ENCODE results near the gene NECTIN2.

NECTIN2 gene

DNA sequence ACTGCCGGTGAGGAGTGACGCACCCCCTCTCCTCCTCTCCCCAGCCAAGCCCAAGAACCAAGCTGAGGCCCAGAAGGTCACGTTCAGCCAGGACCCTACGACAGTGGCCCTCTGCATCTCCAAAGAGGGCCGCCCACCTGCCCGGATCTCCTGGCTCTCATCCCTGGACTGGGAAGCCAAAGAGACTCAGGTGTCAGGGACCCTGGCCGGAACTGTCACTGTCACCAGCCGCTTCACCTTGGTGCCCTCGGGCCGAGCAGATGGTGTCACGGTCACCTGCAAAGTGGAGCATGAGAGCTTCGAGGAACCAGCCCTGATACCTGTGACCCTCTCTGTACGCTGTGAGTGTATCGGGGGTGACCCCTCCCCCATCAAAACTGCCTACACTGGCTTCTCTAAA is 25.7 kb downstream of the NECTIN2 start:
- Histone ChIP-seq H3K79me2 (ENCODE audit: low read length) (no peaks in the 10 kb centered on the region), H3K9ac (ENCODE audit: low read length) (no peak overlapping the region), H3K36me3 (replicated peaks; ENCODE audit: low read depth, low read length) (no peaks in the 10 kb centered on the region), H3K9me3 (ENCODE audit: insufficient read depth, low read length) (no peaks in the 10 kb centered on the region), H3K27me3 (ENCODE audit: low read depth, low read length) (peaks cover 4% of the 10 kb centered on the region; the same call in 1 of the 2 replicates), H4K20me1 (ENCODE audit: insufficient read depth, low read length) (no peaks in the 10 kb centered on the region), H3K27ac (ENCODE audit: low read length) (no peak overlapping the region), H2AFZ (ENCODE audit: low read depth, low read length) (no peak overlapping the region), H3K4me2 (ENCODE audit: low read length) (no peak overlapping the region), H3K4me3 (ENCODE audit: low read length) (no peak overlapping the region), H3K4me1 (ENCODE audit: low read length) (no peaks in the 10 kb centered on the region)
- TF ChIP-seq EZH2phosphoT487 (IDR thresholded peaks at IDR 0.05; ENCODE audit: low read depth), result no peak
- TF ChIP-seq CTCF (IDR thresholded peaks at IDR 0.05; ENCODE audit: low read depth, low read length), result no peak

GRCh38 chr19:44872661-44873060 is 26.6 kb downstream of the NECTIN2 start:
- H3K27ac ChIP-seq (ENCODE audit: low read length), result no peak overlapping the region
- H3K27me3 ChIP-seq (ENCODE audit: low read depth, low read length), result peaks cover 4% of the 10 kb centered on the region; the same call in 1 of the 2 replicates
- no peak overlapping the region for H3K9ac ChIP-seq (ENCODE audit: low read length)
- no peak overlapping the region for H3K4me2 ChIP-seq (ENCODE audit: low read length)
- H3K4me3 ChIP-seq (ENCODE audit: low read length), result no peak overlapping the region
- TF ChIP-seq EZH2phosphoT487 (IDR thresholded peaks at IDR 0.05; ENCODE audit: low read depth) (no peak), CTCF (IDR thresholded peaks at IDR 0.05; ENCODE audit: low read depth, low read length) (no peak)
- H3K9me3 ChIP-seq (ENCODE audit: insufficient read depth, low read length), result no peaks in the 10 kb centered on the region
- H3K79me2 ChIP-seq (ENCODE audit: low read length), result no peaks in the 10 kb centered on the region
- H3K36me3 ChIP-seq (replicated peaks; ENCODE audit: low read depth, low read length), result no peaks in the 10 kb centered on the region
- H4K20me1 ChIP-seq (ENCODE audit: insufficient read depth, low read length), result no peaks in the 10 kb centered on the region
- no peak overlapping the region for H2AFZ ChIP-seq (ENCODE audit: low read depth, low read length)
- H3K4me1 ChIP-seq (ENCODE audit: low read length), result no peaks in the 10 kb centered on the region

GRCh38 chr19:44874317-44874716 is 28.2 kb downstream of the NECTIN2 start:
- Histone ChIP-seq H3K9ac (ENCODE audit: low read length) (no peak overlapping the region), H3K4me1 (ENCODE audit: low read length) (no peaks in the 10 kb centered on the region), H3K4me3 (ENCODE audit: low read length) (no peak overlapping the region), H3K27me3 (ENCODE audit: low read depth, low read length) (peaks cover 9% of the 10 kb centered on the region; the same call in 1 of the 2 replicates), H3K4me2 (ENCODE audit: low read length) (no peak overlapping the region), H3K27ac (ENCODE audit: low read length) (no peak overlapping the region), H3K79me2 (ENCODE audit: low read length) (no peaks in the 10 kb centered on the region), H3K9me3 (ENCODE audit: insufficient read depth, low read length) (no peaks in the 10 kb centered on the region), H2AFZ (ENCODE audit: low read depth, low read length) (no peak overlapping the region), H3K36me3 (replicated peaks; ENCODE audit: low read depth, low read length) (no peaks in the 10 kb centered on the region), H4K20me1 (ENCODE audit: insufficient read depth, low read length) (no peaks in the 10 kb centered on the region)
- TF ChIP-seq EZH2phosphoT487 (IDR thresholded peaks at IDR 0.05; ENCODE audit: low read depth) (no peak), CTCF (IDR thresholded peaks at IDR 0.05; ENCODE audit: low read depth, low read length) (no peak)

DNA sequence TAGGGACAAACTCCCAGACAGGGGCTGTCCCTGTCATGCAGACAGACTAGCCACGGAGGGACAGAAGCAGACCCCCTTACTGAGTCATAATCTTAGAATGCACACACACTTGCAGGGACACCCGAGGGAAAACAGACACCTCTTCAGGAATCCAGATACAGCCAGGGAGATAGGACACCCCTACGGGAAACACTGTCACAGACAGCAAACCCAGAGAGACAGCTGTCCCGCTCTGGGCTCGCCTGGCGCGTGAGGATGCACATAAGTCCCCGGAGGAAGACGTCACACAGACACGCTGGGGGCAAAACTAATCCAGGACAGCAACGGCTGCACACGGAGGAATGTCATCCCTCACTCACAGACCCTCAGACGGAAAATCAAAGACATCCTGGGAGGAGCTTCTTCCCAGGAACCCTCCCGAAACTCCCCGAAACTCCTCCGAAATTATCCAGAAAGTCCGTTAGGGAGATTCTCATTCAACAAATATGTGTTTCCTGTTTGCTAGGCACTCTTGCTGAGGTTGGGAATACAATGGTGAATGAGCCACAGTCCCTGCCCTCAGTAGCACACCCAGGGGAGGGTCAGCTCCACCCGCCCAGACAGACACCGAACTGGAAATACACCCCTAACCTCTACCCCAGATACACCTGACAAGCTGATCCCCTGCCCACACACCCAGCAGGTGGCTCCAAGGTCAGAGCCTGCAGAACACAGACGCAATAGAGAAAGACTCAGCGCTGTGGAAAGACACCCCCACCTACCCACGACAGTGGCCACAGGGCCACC is 29.8 kb downstream of the NECTIN2 start:
- Histone ChIP-seq H3K36me3 (replicated peaks; ENCODE audit: low read depth, low read length) (no peaks in the 10 kb centered on the region), H3K27me3 (ENCODE audit: low read depth, low read length) (peaks cover 13% of the 10 kb centered on the region; the same call in 1 of the 2 replicates)

More for the DNA sequence above, 29.8 kb downstream of the NECTIN2 start:
- H3K4me3 ChIP-seq (ENCODE audit: low read length), result no peak overlapping the region
- H4K20me1 ChIP-seq (ENCODE audit: insufficient read depth, low read length), result no peaks in the 10 kb centered on the region
- no peak overlapping the region for H3K9ac ChIP-seq (ENCODE audit: low read length)
- no peak overlapping the region for H2AFZ ChIP-seq (ENCODE audit: low read depth, low read length)
- no peaks in the 10 kb centered on the region for H3K79me2 ChIP-seq (ENCODE audit: low read length)
- H3K27ac ChIP-seq (ENCODE audit: low read length), result no peak overlapping the region
- no peak for TF ChIP-seq CTCF (IDR thresholded peaks at IDR 0.05; ENCODE audit: low read depth, low read length)
- H3K4me1 ChIP-seq (ENCODE audit: low read length), result no peaks in the 10 kb centered on the region
- no peaks in the 10 kb centered on the region for H3K9me3 ChIP-seq (ENCODE audit: insufficient read depth, low read length)
- no peak overlapping the region for H3K4me2 ChIP-seq (ENCODE audit: low read length)
